SK-N-SH (cell line): ENCODE measurements around the gene MOK.

Experiments
- CHD2 ChIP-seq: fragments of 150-350 bp; IDR thresholded peaks from 2 replicates; pipeline ENCODE4 v1.6.1; 2018; ENCODE audit warnings: low read length; ENCODE audit not compliant: partially characterized antibody
- CTCF ChIP-seq: fragments of 200-600 bp; sonication (generic); IDR thresholded peaks from 2 replicates; pipeline ENCODE4 v1.6.1; 2017; ENCODE audit warnings: antibody characterized with exemption, mild to moderate bottlenecking, moderate library complexity
- RAD21 ChIP-seq: IDR thresholded peaks from 2 replicates; pipeline ENCODE4 v1.6.1; 2012; ENCODE audit warnings: mild to moderate bottlenecking, low read length
- REST ChIP-seq: IDR thresholded peaks from 2 replicates; pipeline ENCODE4 v1.6.1; 2012; ENCODE audit warnings: mild to moderate bottlenecking, low read depth, low read length, moderate library complexity
- SMC3 ChIP-seq: IDR thresholded peaks from 2 replicates; pipeline ENCODE4 v1.6.1; 2012; ENCODE audit warnings: low read depth, low read length, improper control_type of control experiment
- TAF1 ChIP-seq: IDR thresholded peaks from 2 replicates; pipeline ENCODE4 v1.6.1; 2012; ENCODE audit warnings: low read depth, mild to moderate bottlenecking, low read length, moderate library complexity, borderline replicate concordance

GRCh38 chr14:102352213-102352612 is 47.2 kb upstream of the MOK start:
- no peak for TF ChIP-seq CTCF
- TF ChIP-seq RAD21 = no peak
- no peak for TF ChIP-seq TAF1
- TF ChIP-seq CHD2 = no peak
- TF ChIP-seq SMC3 = no peak
- TF ChIP-seq REST = no peak
